Right renal pelvis (tissue), 4 donors: ENCODE data around the gene BRME1. TPM values are rescaled to one million over a fixed set of nuclear protein-coding genes. Genes with fewer than 3 reads are reported as not detected.

Experiments
- DNase-seq, 4 donors: peaks; one replicate each; pipeline ENCODE4 v3.0.0-alpha.2; 2013; ENCODE audit warnings: low read depth in 4 of 4, low spot score in 3 of 4, missing footprints in 1 of 4
- polyA plus RNA-seq, 4 donors: library from polyadenylated mRNA; unstranded; fragments of 120-200 nt; gene quantifications; one replicate each; pipeline ENCODE4 v1.2.1, GENCODE V29; 2013; ENCODE audit not compliant: insufficient read length in 4 of 4

Gene BRME1
- polyA plus RNA-seq, 4 donors, result 4.8 to 6.6 (median 5.0) TPM

GRCh38 chr19:13848798-13849676 is 56.9 kb downstream of the BRME1 start:
- DNase-seq, result no peak

DNA sequence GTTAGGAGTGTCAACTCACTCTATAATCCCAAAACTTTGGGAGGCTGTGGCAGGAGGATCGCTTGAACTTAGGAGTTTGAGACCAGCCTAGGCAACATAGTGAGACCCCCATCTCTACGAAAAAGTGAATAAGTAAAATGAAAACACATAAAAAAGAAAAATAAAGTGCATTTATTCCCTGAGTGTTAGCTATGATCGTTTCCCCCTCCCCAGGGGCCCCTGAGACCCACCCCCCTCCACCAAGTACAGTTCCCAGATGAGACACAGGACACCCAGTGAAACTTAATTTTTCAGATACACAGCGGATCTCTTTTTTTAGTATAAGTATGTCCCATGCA is 57.6 kb downstream of the BRME1 start:
- DNase-seq, result no peak

DNA sequence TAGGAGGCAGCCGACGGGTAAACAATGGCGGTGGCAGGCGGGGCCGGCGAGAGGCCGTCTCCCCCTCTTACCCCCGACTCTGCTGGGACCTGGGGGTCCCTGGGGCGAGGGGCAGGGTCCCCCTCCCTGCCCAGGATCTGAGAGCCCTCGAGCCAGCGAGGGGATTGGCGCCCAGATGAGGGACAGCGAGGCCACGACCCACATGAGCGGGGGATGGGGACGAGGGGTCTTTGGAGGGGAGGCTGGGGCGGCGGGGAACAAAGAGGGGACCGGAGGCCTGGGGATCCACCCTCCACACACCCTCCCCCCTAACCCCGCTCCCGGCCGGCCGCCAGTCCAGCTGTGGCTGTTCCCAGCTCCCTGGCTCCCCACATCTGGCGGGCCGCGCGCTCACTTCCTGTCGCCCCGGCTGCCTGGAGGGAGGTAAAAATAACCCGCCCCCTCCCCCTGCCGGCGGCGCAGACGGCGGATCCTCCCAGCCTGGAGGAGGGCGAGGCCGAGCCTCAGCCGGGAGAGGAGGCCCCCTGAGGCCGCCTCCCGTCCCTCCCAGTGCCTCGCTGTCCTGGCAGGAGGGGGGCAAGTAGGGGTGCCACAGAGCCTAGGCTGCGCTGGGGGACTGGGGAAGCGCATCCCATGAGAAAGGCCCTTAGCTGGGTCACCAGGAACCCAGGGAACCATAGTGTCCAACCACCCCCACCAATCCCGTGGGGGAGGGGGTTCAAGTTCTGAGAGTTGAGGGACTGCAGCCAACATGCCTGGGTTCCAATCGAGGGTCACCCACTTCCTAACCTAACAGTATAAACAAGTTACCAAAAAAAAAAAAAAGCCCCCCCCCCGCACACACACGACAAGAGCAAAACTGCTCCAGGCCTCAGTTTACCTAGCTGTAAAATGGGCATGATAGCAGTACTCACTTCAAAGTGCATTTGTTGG is 58.2 kb downstream of the BRME1 start:
- DNase-seq, result peak in 3 of 4 donors; percentile 83 to 87 (median 84)

DNA sequence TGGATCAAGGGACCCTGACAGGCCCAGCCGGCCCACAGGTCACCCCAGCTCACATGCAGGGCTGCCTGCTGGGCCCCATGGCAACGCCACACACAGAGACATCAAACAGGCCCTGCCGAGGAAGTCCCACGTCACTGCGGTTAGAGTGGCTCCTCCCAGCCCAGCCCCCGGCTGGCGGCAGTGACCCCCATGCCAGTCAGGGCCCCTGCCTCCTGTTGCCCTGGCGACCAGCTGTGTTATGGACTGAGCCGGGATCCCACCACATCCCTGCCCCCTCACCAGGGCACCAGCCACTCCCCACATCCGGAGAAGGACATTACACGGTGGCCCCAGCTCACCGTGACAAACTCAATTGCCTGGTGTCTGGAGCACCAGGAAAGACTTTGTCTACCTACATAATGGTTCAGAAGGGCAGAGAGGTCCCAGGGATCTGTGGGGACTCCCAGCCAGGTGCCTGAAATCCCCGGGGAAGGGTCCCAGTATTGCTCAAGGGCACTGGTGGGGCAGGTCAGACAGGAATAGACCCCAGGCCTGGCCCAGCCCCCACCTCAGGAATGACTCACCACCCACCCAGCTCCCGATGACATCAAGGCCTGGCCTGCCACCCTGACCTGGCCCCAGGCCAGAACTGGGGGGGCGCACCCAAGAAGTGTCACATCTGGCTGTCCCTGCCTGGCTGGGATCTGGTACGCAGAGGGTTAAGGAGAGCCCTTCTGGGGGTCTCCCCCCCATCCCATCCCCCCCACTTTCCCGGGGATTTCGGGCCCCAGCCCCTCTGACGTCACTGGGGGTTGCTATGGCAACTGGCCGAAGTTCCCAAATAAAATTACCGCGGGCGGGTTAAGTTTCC is 59.1 kb downstream of the BRME1 start:
- peak; percentile 86 to 89 (median 88) for DNase-seq

- no peak for DNase-seq
Measured at GRCh38 chr19:13844130-13844631, 61.7 kb downstream of the BRME1 start.

DNA sequence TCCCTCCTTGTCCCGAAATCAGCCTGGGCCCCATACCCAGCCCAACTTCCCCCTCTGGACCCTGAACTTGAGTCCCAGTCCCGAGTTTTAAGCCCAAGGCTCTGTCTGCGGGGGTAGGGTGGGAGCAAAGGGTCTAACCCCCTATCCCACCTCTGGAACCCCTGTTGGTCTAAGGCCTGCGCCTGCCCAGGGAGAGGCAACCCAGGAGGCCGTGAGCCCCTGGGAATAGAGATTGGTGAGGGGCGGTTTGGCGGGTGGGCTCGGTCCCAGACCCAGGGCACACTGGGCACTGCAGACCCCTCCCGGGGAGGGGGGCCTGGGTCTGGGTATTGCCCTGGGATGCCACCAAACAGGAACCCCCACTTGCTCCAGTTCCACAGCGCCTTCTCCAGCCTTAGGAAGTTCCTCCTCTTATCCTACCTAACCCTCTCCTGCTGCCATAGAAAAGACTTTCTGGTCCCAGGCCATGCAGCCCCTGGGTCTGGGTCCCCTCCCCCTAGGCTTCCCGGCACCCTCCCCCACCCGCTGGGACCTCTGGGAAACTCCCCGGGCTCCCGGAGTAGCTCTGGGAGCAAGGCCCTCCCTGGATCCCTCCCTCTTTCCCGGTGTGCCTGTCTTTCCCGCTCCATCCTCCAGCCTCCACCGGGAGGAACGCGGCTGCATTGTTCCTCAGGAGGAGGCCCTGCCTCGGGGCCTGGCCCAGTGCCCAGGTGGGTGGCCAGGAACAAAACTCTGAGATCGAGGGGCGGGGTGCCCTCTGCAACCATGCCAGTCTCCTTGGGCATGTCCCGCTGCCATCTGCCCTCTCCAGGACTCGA is 62.6 kb downstream of the BRME1 start:
- no peak for DNase-seq

DNA sequence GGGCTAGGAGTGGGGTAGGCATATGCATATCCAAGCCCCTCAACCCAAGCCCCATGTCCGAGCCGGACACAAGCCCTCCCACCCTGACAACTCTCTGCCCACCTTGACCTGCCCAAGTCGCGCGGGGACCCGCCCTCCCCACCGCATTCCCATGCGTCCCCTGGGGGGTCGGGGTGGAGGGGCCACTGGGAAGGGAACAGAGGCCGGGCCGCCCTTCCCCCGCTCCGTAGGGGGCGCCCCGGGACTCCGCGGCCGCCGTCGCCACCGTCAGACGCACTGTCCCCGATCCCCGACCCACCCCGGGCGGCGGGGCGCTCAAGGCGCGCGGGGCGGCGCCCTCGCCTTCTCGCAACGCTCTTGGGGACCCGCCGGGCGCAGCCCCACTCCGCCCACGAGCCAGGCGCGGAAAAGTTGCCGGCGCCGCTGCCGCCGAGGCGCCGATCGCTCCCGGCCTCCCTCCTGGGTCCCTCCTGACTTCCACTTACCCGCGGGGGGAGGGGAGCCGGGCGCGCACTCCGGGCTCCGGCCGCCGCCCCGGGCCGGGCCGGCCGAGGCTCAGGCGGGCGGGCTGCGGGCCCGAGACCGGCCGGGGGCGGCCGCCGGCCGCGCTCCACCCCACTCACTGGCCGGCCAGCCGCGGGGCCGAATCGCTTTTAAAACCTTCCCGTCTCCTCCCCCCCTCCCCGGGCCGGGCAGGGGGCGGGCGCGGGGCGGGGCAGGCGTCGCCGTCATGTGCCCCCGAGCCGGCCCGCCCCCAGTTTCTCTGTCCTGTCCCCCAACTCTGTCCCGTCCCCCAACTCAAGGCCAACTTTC is 63.4 kb downstream of the BRME1 start:
- DNase-seq, result no peak

DNA sequence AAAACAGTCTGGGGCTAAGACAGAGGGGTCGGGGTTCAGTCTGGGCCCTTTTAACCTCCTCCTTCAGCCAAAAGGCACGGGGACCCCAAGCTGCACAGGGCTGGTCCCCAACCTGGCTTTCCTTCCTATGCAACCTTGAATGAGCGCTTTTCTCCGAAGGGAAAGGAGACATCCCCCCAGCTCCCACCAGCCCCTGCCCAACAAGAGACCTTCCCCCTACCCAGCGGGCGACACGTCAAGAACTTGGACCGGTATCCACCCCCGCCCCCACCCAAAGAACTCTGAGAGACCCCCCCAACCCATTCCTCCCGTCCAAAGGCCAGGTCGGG is 64.0 kb downstream of the BRME1 start:
- DNase-seq, result no peak

GRCh38 chr19:13841086-13841961 is 64.6 kb downstream of the BRME1 start:
- no peak for DNase-seq

DNA sequence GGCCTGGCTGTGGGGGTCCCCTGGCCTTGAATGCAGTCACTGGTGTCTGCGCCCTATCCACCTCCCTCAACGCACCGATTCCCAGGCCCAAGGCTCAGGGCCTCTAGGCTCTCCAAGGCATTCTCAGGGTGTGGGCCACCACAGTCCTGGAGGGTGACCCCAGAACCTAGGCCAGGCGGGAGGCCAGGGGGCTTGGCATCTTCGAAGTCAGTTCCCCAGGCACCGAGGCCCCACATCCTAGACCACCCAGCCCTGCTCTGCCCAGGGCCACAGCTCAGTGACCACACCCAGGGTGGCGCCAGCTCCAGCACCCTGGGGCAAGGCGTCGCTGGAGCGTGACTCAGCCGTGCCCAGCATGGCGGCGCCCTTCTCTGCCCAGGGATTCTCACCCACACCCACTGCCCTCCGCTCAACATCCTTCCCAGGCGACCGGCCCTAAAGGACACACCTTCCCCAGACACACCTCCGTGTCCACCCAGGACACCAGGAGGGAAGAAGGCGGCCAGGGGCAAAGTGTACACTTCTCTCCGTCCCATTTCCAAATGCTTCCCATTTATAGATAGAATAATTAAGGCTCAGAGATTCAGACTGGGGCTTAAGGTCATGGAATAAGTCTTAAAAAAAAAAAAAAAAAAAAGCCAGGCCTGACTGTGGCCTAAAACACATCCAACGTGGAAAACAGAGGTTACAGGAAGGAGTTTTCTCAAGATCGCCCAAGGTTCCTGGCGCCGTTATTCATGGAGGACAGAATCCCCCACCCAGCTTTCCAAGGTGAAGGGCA is 65.4 kb downstream of the BRME1 start:
- DNase-seq, result no peak

- no peak for DNase-seq
Measured at GRCh38 chr19:13839938-13840304, 66.0 kb downstream of the BRME1 start.

- no peak for DNase-seq
Measured at GRCh38 chr19:13839130-13839937, 66.6 kb downstream of the BRME1 start.

DNA sequence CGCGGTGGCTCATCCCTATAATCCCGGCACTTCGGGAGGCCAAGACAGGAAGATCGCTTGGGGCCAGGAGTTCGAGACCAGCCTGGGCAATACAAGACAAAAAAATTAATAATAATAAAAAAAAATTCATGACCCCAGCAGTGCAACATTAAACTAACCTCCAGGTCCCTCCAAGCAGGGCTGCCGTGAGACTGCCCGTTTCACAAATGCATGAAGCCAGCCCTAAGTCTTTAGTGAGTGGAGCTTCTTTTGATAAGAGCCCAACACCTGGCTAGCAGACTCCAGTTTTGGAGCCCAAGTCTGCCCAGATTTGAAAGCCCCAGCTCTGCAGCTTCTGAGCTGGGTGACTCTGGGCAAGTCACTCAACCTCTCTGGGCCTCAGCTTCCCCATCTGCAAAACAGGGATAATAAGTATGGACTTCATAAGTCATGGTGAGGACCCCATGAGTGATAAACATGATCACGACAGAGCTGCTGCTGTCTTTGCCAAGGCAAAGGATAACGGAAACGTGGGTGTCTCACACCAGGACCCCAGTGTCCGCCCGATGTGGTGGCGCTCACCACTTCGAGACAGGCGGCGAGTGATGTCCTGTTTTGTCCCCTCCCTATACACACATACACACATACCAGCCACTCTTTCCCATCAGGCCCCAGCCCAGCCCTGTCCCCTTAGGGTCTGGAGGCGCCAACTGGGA is 67.3 kb downstream of the BRME1 start:
- DNase-seq, result no peak

- no peak for DNase-seq
Measured at GRCh38 chr19:13835791-13836723, 69.9 kb downstream of the BRME1 start.
